HG03064 (cell line): ENCODE data around the gene CDKN1C.
A peak's percentile ranks its signal among the peaks of the same experiment; 100 is the strongest.
"Not testable (repeated sequence)": the region's sequence is repeated elsewhere in the genome, so short reads cannot be mapped to it uniquely, and the experiment has no call there.

Experiments
- ATAC-seq: cut with Tn5 transposase; IDR thresholded peaks from one replicate; pipeline ENCODE4 v1.9.1; 2021; ENCODE audit warnings: low read depth; ENCODE audit not compliant: unreplicated experiment

CDKN1C gene

GRCh38 chr11:2909133-2909902 lies 23.7 kb upstream of the CDKN1C start:
- no peak for ATAC-seq

GRCh38 chr11:2908130-2908529 lies 22.6 kb upstream of the CDKN1C start:
- ATAC-seq, result no peak

GRCh38 chr11:2905299-2905698 lies 19.7 kb upstream of the CDKN1C start:
- ATAC-seq, result not testable (repeated sequence)

DNA sequence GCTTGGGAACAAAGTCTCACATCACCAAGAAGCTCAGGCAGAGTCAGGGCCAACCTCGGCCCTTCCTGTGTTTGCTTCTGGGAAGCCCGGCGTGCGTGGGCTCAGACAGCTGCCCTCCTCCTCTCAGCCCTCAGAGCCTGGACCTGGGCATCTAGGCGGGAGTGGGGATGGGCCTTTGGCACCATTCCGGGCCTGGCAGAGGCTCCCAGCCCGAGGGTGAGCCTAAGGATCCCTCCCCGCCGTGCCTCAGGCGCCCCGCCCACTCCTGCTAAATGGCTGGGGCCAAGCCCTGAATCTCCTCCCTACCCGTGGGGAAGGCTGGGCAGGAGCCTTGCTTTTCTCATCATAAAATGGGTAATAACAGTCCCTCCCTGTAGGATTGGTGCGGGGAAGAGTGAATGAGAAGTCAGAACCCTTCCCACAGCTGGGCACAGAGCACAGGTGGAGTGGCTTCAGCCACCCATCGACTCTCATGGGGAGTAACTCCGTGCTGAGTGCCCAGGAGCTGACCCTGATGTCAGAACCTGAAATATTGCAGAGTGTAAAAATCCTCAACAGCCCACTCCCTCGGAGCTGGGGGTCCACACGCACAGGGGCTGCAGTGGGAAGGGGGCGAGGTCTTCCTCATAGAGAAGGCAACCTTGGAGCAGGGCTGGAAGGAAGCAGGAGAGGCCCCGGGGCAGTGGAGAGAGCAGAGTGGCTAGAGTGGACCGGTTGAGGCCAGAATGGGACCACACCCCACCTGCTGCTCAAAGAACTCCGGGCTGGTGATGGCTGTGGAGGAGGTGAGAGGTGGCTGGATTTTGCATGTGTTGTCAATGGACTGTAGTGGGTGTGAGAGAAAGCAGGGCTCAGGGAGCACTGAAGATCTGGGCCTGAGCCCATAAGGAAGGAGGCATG lies 18.8 kb upstream of the CDKN1C start:
- no peak for ATAC-seq

DNA sequence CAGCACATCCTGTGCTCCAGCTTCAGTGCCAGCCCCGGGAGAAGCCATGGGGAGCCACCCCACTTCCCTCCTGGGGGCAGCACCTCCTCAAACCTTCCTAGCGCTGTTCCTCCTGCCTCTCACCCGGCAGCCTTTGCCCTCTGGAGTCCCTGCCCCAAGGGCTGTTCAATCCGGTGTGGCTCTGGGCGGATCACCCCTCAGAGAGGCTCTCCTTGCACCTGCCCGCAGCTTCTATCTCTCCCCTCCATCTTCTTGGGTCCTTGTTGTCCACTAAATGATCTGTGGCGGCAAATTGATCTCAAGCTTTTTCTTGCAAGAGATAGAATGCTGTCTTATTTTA lies 18.1 kb upstream of the CDKN1C start:
- no peak for ATAC-seq

GRCh38 chr11:2902784-2903671 lies 17.5 kb upstream of the CDKN1C start:
- no peak for ATAC-seq

DNA sequence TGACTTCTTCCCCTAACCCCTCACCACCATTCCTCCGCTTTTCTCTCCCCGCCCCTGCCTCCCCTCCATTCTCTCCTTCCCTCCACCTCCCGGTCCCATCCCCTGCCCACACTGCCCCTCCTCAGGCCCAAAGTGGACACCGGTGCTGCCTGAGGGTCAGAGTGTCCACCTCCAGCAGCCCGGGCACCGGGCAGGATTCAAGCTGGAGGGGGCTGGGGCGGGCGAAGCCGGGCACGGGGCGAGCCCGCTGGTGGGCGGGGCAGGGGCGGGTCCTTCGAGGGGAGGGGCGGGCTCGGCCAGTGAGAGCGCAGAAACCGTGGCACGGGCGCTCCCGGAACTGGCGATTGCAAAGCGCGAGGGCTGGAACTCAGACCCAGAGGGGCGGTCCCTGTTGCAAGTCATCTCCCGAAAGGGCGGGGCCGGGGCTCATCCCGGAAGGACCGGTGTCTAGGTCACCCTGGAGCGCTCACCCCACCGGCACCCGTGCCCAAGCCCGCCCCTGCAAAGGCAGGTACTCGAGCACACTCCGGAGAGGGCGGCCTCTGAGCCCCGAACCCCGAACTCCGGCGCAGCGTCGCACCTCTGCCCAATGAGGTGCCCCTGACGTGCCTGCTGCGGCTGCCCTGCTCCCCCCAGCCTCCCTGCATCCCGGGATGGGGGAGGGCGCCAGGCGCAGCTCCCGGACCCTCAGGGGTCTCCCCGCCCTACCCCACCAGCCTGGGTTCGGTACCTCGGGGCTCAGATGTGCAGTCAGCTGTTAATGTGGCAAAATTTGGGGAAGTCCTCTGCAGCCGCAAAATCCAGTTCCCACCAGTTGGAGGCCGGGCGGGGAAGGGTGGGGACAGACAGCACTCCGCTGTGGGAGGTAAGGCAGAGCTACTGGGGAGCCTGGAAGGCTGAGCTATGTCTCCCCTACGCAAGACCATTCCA lies 16.5 kb upstream of the CDKN1C start:
- ATAC-seq, result peak; percentile 83

DNA sequence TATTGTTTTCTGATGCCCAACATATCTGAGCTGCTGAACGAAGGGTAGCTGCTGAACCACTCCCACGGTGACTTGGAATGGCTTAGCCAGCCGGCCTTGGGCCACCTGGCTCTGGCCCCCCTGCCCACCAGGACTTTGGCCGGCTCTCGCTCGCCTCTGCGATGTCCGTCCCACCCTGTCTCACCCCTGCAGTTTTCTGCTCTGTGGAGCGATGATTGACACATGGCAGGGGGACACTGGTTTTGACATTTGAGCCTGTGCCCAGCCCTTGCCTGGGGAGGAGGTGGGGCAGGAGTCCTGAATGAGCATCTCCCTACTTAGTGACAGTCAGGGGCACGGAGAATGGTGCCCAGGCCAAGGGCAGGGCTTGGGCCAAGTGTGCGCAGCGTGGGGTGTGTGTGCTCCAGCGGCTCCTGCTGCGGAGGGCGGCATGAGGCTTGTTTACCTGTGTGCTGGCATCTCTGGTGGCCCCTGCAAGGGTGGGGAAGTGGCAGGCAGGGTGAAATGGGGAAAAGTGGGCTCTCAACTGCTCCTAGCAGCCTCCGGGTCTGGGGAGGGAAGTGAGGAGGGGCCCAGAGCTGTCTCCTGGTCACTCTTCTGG lies 15.7 kb upstream of the CDKN1C start:
- no peak for ATAC-seq

DNA sequence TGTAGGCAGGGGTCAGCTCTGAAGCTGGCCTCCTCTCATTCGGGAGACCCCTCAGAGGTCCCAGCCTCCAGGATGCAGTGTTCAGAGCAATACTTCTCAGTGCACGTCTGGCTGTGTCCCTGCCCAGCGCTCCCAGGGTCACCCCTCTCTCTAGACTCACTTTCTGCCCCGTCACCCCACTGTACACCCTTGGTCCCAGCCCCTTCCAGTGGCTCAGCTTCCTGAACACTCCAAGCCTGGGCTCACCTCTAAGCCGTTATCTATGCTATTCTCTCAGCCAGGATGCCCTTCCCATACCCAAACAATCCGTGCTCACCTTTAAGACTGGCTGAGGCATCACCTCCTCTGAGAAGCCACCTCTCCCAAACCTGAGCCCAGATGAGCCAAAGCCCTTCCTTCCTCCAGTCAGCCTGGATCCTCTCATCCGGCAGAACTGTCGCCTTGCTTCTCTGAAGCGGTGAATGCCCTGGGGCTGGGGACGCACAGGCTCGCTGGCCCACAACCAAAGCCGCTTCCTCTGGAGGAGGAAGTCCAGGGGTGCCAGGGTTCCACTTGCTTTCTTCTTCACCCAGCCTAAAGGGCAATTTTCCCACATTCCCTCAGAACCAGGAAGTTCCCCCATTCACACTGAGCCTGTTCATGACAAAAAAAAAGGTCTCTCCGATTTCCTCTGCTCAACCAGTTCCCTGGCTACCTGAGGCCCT lies 13.7 kb upstream of the CDKN1C start:
- ATAC-seq, result no peak

- ATAC-seq, result no peak
Measured at GRCh38 chr11:2898366-2899079, 12.9 kb upstream of the CDKN1C start.

GRCh38 chr11:2897048-2897447 lies 11.5 kb upstream of the CDKN1C start:
- no peak for ATAC-seq

GRCh38 chr11:2896047-2896446 lies 10.5 kb upstream of the CDKN1C start:
- no peak for ATAC-seq

DNA sequence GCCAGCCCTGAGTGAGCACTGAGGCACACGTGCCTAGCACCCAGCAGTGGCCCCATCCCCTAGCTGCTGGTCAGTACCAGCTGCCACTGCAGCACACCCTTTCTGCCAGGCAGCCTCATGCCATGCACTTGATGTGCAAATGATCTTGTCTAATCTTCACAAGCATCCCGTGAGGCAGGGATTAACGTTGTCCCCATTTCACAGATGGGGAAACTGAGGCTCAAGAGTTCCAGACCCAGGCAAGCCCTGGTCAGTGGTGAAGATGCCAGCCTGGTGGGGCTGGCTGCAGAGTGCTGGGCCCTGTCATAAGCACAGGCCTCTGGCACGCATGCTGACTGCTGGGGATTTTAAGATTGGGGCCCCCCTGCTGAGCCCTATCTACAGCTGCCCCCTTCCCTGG lies 8.4 kb upstream of the CDKN1C start:
- ATAC-seq, result no peak

DNA sequence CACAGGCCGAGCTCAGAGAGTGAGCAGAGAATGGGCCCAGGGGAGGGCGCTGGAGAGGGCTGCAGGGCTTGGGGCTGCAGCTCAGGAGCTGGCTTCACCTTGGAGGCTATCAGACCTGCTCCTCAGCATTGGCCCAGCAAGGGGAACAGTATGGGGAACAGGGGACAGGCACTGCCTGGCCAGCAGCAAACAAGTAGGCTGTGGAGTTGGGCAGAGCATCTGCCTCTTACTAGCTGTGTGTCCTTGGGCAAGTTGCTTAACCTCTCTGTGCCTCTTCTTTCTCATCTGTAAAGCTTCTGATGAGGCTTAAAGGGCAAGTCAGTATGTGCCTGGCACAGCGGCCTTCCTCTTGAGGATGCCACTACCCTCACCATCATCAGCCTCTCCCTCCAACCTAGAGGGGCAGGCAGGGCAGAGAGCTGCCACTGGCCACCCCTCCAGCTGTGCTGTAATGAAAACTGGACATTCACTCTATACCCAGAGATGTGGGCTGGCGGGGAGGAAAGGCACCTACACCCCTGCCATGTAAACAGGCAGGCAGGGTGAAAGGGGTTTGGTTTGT lies 7.5 kb upstream of the CDKN1C start:
- no peak for ATAC-seq

DNA sequence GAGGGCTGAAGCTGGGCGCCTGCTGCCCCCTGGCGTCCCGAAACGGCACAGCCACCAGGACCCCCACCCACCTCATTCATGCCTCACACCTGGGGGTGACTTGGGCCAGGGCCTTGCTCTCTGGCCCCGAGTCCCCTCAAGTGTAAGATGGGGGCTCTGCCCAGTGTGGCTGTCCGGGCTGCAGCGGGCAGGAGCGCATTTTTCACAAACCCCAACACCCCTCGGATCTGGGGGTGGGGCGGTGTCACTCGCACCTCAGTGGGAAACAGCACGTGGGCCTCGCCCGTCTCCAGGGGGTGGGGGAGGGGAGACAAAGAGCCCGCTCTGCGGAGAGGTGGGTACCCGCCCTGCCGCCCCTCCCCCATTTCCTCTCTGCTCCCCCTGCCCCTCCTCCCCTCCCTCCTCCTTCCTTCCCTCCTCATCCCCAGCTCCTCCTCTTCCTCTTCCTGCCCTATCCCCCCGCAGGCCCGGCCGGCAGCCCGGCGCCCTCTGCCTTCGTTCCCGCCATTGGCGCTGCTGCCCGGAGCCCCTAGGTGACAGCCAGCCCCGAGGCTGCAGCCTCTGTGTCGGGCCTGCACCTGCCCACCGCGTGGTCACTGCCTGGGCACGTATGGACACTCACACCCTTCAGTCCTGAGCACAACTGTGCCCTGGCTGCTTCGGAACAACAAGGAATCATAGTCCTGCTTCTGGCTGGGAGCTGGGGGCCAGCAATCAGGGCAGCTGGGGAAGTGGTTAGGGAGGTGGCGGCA lies 6.8 kb upstream of the CDKN1C start:
- no peak for ATAC-seq

DNA sequence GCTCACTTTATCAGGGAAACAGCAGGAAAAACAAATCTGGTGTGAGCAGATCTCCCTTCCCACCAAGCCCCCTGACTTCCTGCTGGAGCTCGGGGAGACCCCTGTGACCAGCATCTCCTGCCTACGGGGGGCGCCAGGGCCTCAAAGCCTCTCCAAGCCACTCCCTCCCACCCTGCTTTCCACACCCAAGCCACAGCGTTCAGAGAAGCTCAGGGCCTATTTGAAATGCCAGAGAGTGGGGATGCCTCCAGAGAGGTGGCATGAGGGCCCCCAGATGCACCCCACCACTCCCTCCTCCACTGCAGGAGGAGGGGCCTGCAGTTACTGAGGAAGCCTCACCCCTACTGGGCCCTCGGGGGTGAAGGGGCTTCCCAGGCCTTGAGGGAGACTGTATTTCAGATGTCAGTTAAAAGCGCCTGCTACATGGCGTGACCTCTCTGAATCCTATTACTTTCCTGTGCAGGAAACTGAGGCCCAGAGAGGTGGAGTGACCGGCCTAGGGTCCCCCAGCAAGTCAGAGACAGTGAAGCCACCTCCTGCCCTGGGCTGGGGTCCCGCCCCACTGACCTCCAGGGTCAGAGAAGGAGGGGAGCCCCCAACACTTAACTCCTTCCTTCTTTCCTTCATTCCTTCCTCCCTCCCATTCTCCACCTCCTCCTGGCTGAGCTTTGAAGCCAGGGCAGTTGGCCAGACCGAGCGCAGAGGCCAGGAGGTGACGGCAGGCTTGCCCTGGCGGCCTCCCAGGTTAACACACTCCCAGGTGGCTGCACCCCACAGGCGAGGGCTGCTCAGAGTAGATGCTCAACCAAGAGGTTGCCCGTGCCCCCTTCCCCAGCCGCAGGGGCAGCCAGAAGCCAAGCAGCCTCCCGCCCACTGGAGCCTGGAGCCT lies 6.0 kb upstream of the CDKN1C start:
- no peak for ATAC-seq
